RPMI8226 (cell line): ENCODE results near the gene LDHD.

Source experiments
- DNase-seq: peaks from one replicate; pipeline ENCODE4 v3.0.0-alpha.2; 2015

LDHD gene

GRCh38 chr16:75079346-75079926 is 37.1 kb downstream of the LDHD start:
- no peak for DNase-seq

- DNase-seq: no peak
These were observed 37.7 kb downstream of the LDHD start for GRCh38 chr16:75078886-75079285.

- no peak for DNase-seq
These were observed 40.8 kb downstream of the LDHD start for GRCh38 chr16:75075688-75076268.

- DNase-seq: peak; percentile 54
These were observed 41.5 kb downstream of the LDHD start for GRCh38 chr16:75074920-75075687.

DNA sequence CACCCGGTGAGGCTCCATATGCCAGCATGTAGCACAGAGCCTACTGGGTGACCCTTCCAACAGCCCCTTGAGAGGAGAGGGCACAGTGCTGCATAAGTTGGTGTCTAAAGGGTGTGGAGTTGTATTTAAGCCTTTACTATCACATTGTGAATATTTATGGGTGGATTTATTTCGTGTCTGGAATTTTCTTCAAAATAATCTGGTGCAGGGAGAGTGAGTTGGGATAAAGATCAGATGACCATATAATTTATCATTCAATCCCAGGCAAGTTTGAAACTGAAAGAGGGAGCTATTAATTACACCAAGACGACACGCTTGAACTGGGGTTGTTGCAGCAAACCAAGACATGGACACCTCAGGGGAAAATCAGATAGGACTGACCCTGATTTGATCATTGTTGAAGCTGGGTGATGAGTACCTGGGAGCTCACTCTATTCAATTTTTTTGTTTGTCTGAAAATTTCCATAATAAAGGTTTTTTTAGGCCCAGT is 42.2 kb downstream of the LDHD start:
- DNase-seq: no peak

GRCh38 chr16:75073545-75074303 is 42.9 kb downstream of the LDHD start:
- DNase-seq: no peak

GRCh38 chr16:75072239-75072947 is 44.2 kb downstream of the LDHD start:
- no peak for DNase-seq

DNA sequence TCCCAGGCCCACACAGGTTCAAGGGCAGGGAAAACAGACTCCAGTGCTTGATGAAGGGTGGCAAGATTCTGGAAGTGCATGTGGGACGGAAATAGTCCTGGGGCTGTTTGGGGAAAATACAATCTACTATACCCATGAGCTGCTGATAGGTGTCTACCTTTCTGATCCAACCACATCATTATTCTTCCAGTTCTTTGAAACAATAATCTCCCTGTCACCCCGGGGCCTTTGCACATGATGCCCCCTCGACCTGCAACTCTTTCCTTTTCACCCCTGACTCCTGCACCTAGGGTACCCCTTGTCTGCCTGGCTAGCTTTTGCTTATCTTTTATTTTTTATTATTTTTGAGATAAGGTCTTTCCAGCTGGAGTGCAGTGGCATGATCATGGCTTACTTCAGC is 45.0 kb downstream of the LDHD start:
- DNase-seq: no peak

- no peak for DNase-seq
These were observed 46.4 kb downstream of the LDHD start for GRCh38 chr16:75070012-75070841.

DNA sequence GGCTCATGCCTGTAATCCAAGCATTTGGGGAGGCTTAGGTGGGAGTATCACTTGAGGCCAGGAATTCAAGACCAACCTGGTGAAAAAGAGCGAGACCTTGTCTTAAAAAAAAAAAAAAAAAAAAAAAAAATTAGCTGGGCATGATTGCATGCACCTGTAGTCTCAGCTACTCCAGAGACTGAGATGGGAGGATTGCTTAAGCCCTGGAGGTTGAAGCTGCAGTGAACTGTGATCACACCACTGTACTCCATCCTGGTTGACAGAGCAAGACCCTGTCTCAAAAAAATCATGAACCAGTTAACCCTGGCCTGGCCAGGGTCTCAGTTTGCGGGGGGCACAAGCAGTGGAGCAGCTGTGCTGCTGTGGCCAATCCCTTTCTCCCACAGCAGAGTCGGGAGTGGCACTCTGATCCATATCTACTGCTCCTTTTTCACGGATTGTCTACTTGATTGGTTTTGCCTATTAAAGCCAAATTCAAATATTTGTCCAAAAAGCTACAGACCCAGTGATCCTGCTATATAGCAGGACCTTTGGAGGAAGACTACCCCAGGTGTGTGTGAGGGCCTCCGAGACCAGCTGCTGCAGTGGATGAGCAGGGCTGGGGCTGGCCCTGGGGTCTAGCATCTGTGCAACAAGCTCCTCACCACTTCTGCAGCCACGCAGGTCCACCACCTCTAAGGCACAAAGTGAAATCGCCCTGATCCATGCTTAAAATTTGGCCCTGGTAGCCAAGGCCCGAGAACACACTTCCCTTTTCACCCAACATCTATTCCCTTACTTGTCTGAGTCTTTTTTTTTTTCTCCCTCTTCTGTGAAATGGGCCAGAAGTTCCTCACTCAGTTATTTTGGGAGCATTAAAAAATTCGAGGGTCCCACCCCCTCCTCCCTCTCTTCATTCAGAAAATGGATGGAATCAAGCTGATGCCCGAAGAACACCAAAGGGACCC is 48.2 kb downstream of the LDHD start:
- DNase-seq: no peak

GRCh38 chr16:75066861-75067447 is 49.6 kb downstream of the LDHD start:
- no peak for DNase-seq

DNA sequence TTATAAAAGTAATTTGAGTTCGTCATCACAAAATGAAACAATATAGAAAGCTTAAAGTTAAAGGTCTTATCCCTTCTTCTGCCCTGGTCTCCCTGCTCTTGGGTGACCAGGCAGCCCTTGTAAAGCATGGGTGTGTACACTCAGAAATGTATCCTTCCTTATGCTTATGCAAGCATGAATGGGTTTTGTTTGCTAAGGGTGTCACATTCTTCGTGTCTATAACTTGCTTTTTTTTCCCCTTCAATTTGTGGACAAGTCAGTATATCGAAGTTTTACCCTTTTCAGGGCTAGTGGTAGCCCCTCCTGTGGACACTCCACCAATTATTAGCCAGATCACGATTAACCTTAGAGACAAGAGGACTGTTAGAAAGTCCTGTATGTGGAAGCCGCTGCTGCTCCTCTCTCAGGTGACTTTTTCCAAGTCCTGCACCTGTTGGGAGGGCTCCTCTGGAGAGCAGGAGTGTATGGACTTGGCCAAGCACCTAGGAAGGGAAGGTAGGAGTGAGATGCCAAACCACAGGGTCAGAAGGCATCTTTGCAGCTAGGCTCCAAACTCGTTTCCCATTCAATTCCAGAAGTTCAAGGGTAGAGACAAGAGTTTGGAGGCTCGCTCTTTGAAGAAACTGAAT is 50.9 kb downstream of the LDHD start:
- no peak for DNase-seq

GRCh38 chr16:75065149-75065505 is 51.5 kb downstream of the LDHD start:
- no peak for DNase-seq

DNA sequence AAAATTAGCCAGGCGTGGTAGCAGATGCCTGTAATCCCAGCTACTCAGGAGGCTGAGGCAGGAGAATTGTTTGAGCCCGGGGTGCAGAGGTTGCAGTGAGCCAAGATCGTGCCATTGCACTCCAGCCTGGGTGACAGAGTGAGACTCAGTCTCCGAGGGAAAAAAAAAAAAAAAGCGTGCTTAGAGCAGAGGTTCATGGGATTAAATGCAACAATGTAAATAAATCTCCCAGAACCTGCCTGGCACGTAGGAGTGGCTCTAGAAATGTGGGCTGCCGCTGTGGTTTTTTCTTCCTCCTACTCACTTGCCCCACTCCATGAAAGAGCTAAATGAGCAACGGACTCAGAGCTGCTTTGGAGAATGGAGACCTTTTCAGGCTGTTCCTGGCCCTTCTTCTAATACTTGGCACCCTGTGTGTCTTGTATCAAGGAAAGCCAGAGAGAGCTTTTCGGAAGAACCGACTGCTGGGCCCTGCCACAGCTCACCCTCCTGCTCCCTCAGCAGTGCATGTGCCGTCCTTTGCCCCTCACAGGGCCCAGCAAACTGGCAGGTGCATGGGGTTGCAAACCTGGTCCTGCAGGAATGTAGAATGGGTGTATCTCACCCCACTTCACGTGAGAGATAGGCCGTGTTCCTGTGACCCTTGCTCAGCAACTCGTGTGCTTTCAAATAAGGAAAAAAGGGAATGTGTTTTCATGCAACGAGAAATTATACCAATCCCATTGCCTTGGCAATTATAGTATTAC is 52.0 kb downstream of the LDHD start:
- no peak for DNase-seq

DNA sequence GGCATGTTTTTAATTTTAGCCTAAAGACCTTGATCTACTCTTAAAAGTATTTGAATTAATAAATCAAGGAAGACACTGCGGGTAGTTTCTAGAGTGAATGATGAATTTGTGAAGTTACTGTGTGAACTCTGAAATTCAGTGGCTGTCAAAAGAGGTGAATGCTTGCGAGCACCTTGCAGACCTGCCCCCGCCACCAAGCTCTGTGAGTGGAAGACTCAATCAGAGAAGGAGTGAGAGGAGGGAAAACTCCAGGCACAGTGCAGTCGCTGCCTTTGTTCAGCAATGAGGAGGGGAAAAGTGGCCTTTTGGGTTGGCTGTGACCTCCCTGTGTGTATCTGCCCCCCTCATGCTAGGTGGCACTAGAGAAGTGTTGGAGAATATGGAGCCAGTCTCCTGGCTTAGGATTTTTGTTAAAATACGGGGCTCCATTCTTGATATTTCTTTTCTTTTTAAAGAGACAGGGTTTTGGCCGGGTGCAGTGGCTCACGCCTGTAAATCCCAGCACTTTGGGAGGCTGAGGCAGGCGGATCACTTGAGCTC is 53.0 kb downstream of the LDHD start:
- no peak for DNase-seq

- DNase-seq: no peak
These were observed 53.6 kb downstream of the LDHD start for GRCh38 chr16:75062976-75063346.

- no peak for DNase-seq
These were observed 54.2 kb downstream of the LDHD start for GRCh38 chr16:75062135-75062975.
